HepG2 (cell line): ENCODE measurements around the gene USP34. TPM values are rescaled to one million over a fixed set of nuclear protein-coding genes. Genes with fewer than 3 reads are reported as not detected.

Experiments
- ATF2 ChIP-seq: sonication (generic); formaldehyde crosslinking; IDR thresholded peaks from 2 replicates; pipeline ENCODE4 v1.4.0; 2020; ENCODE audit warnings: missing genetic modification reagents
- BCL6 ChIP-seq: IDR thresholded peaks from 2 replicates; pipeline ENCODE4 v1.6.1; 2016; ENCODE audit warnings: missing genetic modification reagents, missing compliant biosample characterization
- DR1 ChIP-seq: sonication (generic); formaldehyde crosslinking; IDR thresholded peaks from 2 replicates; pipeline ENCODE4 v1.8.0; 2021; ENCODE audit warnings: mild to moderate bottlenecking, missing genetic modification reagents, inconsistent platforms
- KAT8 ChIP-seq: IDR thresholded peaks from 2 replicates; pipeline ENCODE4 v1.6.1; 2016; ENCODE audit warnings: missing genetic modification reagents, missing compliant biosample characterization
- MBD4 ChIP-seq: IDR thresholded peaks from 2 replicates; pipeline ENCODE4 v1.6.1; 2012; ENCODE audit warnings: low read length, inconsistent platforms, borderline replicate concordance
- RAD51 ChIP-seq: fragments of 450-650 bp; IDR thresholded peaks from 2 replicates; pipeline ENCODE4 v1.6.1; 2016; ENCODE audit warnings: borderline replicate concordance
- XBP1 ChIP-seq: sonication (generic); formaldehyde crosslinking; IDR thresholded peaks from 2 replicates; pipeline ENCODE4 v1.5.0; 2020; ENCODE audit warnings: missing genetic modification reagents
- ZNF281 ChIP-seq: sonication (generic); formaldehyde crosslinking; IDR thresholded peaks from 2 replicates; pipeline ENCODE4 v1.4.0; 2020; ENCODE audit warnings: missing genetic modification reagents, borderline replicate concordance
- ZNF530 ChIP-seq: sonication (generic); formaldehyde crosslinking; IDR thresholded peaks from 2 replicates; pipeline ENCODE4 v1.5.0; 2020; ENCODE audit warnings: low read depth, mild to moderate bottlenecking, missing genetic modification reagents
- ZNF724P ChIP-seq: sonication (generic); formaldehyde crosslinking; IDR thresholded peaks from 2 replicates; pipeline ENCODE4 v1.8.0; 2022; ENCODE audit warnings: missing genetic modification reagents, borderline replicate concordance
- polyA plus RNA-seq, 8 experiments: library from polyadenylated mRNA; depleted of rRNA in 3 of 8; stranded (reverse) in 7 of 8; unstranded in 1 of 8; fragments of >200 nt; fragmentation: Illumina TruSeq in 4 of 8; extraction: Trizol in 4 of 8; gene quantifications; 2 replicates each; pipeline versions ENCODE4 v1.2.1 to v1.2.3, GENCODE V29; 2011 to 2016; ENCODE audit warnings: low read depth in 4 of 8, missing spikeins in 1 of 8, mixed read lengths in 1 of 8; ENCODE audit not compliant: insufficient read depth in 1 of 8
- total RNA-seq, 5 experiments: library from RNA; depleted of rRNA; stranded (reverse); fragments of >200 nt; fragmentation: Illumina TruSeq; extraction: Trizol; gene quantifications; 2 replicates each; pipeline ENCODE4 v1.2.3, GENCODE V29; 2016; ENCODE audit warnings: low read depth in 1 of 5
- TF ChIP-seq, protein P1 (sequence below): sonication (generic); formaldehyde crosslinking; conservative IDR thresholded peaks from 2 replicates; pipeline ENCODE4 v1.4.0; 2020; ENCODE audit warnings: mild to moderate bottlenecking, missing genetic modification reagents, moderate library complexity
- TF ChIP-seq, protein P2 (sequence below): sonication (generic); formaldehyde crosslinking; conservative IDR thresholded peaks from 2 replicates; pipeline ENCODE4 v1.4.0; 2020; ENCODE audit warnings: missing genetic modification reagents
- TF ChIP-seq, protein P3 (sequence below): sonication (generic); formaldehyde crosslinking; IDR thresholded peaks from 2 replicates; pipeline ENCODE4 v1.4.0; 2020; ENCODE audit warnings: mild to moderate bottlenecking, missing genetic modification reagents, borderline replicate concordance

USP34 gene
- total and polyA plus RNA-seq, 2 of the 13 experiments (the other 11 are each of a cell fraction or from before 2014, with no cell fraction given) = 99.2 to 100 TPM

DNA sequence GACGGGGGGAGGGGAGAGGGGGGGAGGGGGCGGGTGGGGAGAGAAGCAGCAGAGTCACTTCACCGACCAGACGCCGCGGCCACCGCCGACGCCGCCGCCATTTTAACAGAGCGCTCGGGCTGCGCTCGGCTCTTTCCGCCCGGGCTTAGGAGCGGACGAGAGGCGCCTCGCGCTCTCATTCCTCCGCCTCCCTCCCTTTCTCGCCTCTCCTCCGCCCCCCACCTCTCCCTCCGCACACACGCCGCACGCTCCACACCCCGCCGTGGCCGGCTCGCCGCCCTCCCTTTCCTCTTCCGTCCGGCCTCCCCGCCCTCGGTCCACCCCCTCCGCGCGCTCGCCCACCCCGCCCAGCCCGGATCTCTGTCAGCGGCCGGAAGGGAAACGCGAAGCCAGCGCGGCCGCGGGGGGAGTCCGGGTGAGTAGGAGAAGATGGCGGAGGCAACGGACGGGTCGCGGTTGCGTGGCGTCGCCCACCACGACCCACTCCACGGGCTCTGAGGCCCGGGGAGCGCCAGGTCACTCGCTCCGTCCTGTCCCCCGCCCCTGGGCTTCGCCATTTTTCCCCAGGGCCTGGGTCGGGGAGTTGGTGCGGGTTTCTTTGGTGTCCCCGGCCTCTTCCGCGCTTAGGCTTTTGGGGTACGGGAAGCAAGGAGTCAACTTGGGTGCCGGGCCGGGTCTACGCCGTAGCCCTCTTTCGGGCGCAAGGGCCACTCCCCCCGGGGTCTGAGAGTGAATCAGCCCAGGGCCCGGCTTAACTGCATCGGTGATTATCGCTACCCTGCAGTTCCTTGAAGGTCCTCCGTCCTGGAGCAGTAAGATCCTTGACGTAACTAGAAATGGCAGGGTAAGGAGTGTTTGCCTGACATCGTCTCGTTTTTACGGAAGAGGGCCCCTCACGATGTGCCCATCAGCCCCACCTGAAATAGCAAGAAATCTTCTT, at the start of gene USP34 (continued):
- TF ChIP-seq, protein P1, sequence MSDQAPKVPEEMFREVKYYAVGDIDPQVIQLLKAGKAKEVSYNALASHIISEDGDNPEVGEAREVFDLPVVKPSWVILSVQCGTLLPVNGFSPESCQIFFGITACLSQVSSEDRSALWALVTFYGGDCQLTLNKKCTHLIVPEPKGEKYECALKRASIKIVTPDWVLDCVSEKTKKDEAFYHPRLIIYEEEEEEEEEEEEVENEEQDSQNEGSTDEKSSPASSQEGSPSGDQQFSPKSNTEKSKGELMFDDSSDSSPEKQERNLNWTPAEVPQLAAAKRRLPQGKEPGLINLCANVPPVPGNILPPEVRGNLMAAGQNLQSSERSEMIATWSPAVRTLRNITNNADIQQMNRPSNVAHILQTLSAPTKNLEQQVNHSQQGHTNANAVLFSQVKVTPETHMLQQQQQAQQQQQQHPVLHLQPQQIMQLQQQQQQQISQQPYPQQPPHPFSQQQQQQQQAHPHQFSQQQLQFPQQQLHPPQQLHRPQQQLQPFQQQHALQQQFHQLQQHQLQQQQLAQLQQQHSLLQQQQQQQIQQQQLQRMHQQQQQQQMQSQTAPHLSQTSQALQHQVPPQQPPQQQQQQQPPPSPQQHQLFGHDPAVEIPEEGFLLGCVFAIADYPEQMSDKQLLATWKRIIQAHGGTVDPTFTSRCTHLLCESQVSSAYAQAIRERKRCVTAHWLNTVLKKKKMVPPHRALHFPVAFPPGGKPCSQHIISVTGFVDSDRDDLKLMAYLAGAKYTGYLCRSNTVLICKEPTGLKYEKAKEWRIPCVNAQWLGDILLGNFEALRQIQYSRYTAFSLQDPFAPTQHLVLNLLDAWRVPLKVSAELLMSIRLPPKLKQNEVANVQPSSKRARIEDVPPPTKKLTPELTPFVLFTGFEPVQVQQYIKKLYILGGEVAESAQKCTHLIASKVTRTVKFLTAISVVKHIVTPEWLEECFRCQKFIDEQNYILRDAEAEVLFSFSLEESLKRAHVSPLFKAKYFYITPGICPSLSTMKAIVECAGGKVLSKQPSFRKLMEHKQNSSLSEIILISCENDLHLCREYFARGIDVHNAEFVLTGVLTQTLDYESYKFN (CRISPR knock-in tag) = peak; percentile 51
- TF ChIP-seq ZNF724P (CRISPR knock-in tag) = peak; percentile 81; the same call in 1 of the 2 replicates
- no peak for TF ChIP-seq RAD51
- TF ChIP-seq, protein P2, sequence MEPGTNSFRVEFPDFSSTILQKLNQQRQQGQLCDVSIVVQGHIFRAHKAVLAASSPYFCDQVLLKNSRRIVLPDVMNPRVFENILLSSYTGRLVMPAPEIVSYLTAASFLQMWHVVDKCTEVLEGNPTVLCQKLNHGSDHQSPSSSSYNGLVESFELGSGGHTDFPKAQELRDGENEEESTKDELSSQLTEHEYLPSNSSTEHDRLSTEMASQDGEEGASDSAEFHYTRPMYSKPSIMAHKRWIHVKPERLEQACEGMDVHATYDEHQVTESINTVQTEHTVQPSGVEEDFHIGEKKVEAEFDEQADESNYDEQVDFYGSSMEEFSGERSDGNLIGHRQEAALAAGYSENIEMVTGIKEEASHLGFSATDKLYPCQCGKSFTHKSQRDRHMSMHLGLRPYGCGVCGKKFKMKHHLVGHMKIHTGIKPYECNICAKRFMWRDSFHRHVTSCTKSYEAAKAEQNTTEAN (CRISPR knock-in tag) = no peak; the same call in 1 of the 2 replicates
- no peak for TF ChIP-seq MBD4
- peak; percentile 88; the same call in 1 of the 2 replicates for TF ChIP-seq ATF2 (CRISPR knock-in tag)
- no peak for TF ChIP-seq ZNF530 (CRISPR knock-in tag)
- TF ChIP-seq, protein P3, sequence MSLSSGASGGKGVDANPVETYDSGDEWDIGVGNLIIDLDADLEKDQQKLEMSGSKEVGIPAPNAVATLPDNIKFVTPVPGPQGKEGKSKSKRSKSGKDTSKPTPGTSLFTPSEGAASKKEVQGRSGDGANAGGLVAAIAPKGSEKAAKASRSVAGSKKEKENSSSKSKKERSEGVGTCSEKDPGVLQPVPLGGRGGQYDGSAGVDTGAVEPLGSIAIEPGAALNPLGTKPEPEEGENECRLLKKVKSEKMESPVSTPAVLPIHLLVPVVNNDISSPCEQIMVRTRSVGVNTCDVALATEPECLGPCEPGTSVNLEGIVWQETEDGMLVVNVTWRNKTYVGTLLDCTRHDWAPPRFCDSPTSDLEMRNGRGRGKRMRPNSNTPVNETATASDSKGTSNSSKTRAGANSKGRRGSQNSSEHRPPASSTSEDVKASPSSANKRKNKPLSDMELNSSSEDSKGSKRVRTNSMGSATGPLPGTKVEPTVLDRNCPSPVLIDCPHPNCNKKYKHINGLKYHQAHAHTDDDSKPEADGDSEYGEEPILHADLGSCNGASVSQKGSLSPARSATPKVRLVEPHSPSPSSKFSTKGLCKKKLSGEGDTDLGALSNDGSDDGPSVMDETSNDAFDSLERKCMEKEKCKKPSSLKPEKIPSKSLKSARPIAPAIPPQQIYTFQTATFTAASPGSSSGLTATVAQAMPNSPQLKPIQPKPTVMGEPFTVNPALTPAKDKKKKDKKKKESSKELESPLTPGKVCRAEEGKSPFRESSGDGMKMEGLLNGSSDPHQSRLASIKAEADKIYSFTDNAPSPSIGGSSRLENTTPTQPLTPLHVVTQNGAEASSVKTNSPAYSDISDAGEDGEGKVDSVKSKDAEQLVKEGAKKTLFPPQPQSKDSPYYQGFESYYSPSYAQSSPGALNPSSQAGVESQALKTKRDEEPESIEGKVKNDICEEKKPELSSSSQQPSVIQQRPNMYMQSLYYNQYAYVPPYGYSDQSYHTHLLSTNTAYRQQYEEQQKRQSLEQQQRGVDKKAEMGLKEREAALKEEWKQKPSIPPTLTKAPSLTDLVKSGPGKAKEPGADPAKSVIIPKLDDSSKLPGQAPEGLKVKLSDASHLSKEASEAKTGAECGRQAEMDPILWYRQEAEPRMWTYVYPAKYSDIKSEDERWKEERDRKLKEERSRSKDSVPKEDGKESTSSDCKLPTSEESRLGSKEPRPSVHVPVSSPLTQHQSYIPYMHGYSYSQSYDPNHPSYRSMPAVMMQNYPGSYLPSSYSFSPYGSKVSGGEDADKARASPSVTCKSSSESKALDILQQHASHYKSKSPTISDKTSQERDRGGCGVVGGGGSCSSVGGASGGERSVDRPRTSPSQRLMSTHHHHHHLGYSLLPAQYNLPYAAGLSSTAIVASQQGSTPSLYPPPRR (CRISPR knock-in tag) = peak; percentile 25; the same call in 1 of the 2 replicates
- peak; percentile 52; the same call in 1 of the 2 replicates for TF ChIP-seq XBP1
- TF ChIP-seq ZNF281 (CRISPR knock-in tag) = peak; percentile 86
- TF ChIP-seq DR1 (CRISPR knock-in tag) = no peak; the same call in 1 of the 2 replicates
- peak; percentile 77 for TF ChIP-seq KAT8 (CRISPR knock-in tag)
- peak; percentile 59 for TF ChIP-seq BCL6
